Kidney (tissue), 14 donors: Measurements from ENCODE around the gene RECQL5. TPM values are rescaled to one million over a fixed set of nuclear protein-coding genes. Genes with fewer than 3 reads are reported as not detected.
A peak's percentile ranks its signal among the peaks of the same experiment; 100 is the strongest.

Experiments
- DNase-seq, 5 donors: peaks; one replicate each; pipeline ENCODE4 v3.0.0-alpha.2; 2013 to 2020
- FAIRE-seq: peaks from 2 replicates; lab custom pipeline; 2012; peaks lifted over from hg19 to GRCh38; lab: Jason Lieb, UNC
- H3K27ac ChIP-seq, 2 donors: one replicate each; pipeline ENCODE4 v1.7.0; 2013; ENCODE audit warnings: low read depth in 2 of 2, low read length in 2 of 2, inconsistent platforms in 1 of 2
- H3K27me3 ChIP-seq: one replicate; pipeline ENCODE4 v1.7.1; 2013; ENCODE audit warnings: low read length, inconsistent platforms; ENCODE audit not compliant: control insufficient read depth, insufficient read depth
- H3K36me3 ChIP-seq, 3 donors: one replicate each; pipeline versions ENCODE4 v1.7.0 to v1.7.1; 2013; ENCODE audit warnings: low read length in 3 of 3, control low read depth in 1 of 3, inconsistent platforms in 1 of 3; ENCODE audit not compliant: insufficient read depth in 3 of 3, control insufficient read depth in 2 of 3
- H3K4me1 ChIP-seq, 3 donors: one replicate each; pipeline versions ENCODE4 v1.7.0 to v1.7.1; 2013; ENCODE audit warnings: low read length in 3 of 3, inconsistent platforms in 1 of 3, low read depth in 1 of 3; ENCODE audit not compliant: control insufficient read depth in 2 of 3, insufficient read depth in 2 of 3
- H3K4me3 ChIP-seq, 3 donors: one replicate each; pipeline versions ENCODE4 v1.7.0 to v1.8.1; 2013; ENCODE audit warnings: low read length in 3 of 3, control low read depth in 1 of 3, inconsistent platforms in 1 of 3
- H3K9ac ChIP-seq, 3 donors: one replicate each; pipeline versions ENCODE4 v1.7.0 to v1.7.1; 2013; ENCODE audit warnings: low read length in 3 of 3, control low read depth in 1 of 3, inconsistent platforms in 1 of 3
- H3K9me3 ChIP-seq, 3 donors: one replicate each; pipeline versions ENCODE4 v1.7.0 to v1.7.1; 2013; ENCODE audit warnings: low read length in 3 of 3, control low read depth in 1 of 3, inconsistent platforms in 1 of 3; ENCODE audit not compliant: control insufficient read depth in 2 of 3, insufficient read depth in 1 of 3
- intact Hi-C: fragments of 100-400 bp; cut with DNase I; formaldehyde crosslinking; loops from one replicate; pipeline ENCODE4 v1.11.1; 2022
- polyA plus RNA-seq: library from polyadenylated mRNA; stranded (reverse); fragments of 350-450 nt; fragmentation: Illumina TruSeq; extraction: RNeasy Lipid Tissue Mini Kit (QIAGEN cat#74804); gene quantifications from one replicate; pipeline ENCODE4 v1.2.3, GENCODE V29; 2014; ENCODE audit warnings: low read depth, low replicate concordance; ENCODE audit not compliant: insufficient read depth
- total RNA-seq: library from RNA; stranded (reverse); fragmentation: NEBNext Ultra II Directional; extraction: Animal tissue kit (Norgen Biotek cat#: 25700); gene quantifications from one replicate; pipeline ENCODE4 v1.2.1, GENCODE V29; 2021
- TF ChIP-seq, protein P1 (sequence below): IDR thresholded peaks from 3 replicates; pipeline ENCODE4 v1.5.1; 2012; ENCODE audit warnings: mild to moderate bottlenecking, moderate library complexity, borderline replicate concordance; ENCODE audit not compliant: insufficient read depth; ENCODE audit errors: extremely low read depth
- donor health status: control.
- donor health status: control.
- donor health status: control.
- donor health status: control.
- donor health status: control.
- donor health status: DM: yes; HTN: yes; CAD: no.
- donor health status: Normal renal cell carcinoma (clear cell type).

RECQL5 gene
- total and polyA plus RNA-seq, 2 donors from 2014 or later, result 40.0 to 51.6 TPM

DNA sequence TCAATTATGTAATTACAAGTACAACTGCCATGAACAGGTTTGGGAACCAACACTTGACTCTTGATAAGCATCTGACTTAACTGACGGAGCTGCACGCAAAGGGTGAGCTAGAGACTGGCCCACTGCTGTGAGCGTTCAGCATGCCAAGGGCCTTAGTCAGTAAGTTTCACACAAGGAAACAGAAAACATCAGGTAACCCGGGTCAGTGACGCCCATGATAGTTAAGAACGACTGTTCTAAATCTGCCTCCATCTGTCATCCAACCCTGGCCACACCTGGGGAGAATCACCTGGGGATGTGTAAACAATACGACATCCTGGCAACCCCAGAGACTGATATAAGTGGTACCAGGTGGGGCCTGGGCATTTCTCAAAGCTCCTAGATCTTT is 21.5 kb downstream of the RECQL5 start:
- Histone ChIP-seq H3K27ac (peak overlapping the region; percentile 97 to 99), H3K36me3 (peaks cover 0 to 8% (median 4%) of the 10 kb centered on the region in 3 donors), H3K27me3 (no peaks in the 10 kb centered on the region), H3K9ac (peak overlapping the region in 1 of 3 donors; percentile 73), H3K9me3 (no peaks in the 10 kb centered on the region), H3K4me1 (peaks cover 2 to 61% (median 48%) of the 10 kb centered on the region in 3 donors), H3K4me3 (peak overlapping the region in 1 of 3 donors; percentile 30)
- intact Hi-C loops, result no loop called here
- TF ChIP-seq, protein P1, sequence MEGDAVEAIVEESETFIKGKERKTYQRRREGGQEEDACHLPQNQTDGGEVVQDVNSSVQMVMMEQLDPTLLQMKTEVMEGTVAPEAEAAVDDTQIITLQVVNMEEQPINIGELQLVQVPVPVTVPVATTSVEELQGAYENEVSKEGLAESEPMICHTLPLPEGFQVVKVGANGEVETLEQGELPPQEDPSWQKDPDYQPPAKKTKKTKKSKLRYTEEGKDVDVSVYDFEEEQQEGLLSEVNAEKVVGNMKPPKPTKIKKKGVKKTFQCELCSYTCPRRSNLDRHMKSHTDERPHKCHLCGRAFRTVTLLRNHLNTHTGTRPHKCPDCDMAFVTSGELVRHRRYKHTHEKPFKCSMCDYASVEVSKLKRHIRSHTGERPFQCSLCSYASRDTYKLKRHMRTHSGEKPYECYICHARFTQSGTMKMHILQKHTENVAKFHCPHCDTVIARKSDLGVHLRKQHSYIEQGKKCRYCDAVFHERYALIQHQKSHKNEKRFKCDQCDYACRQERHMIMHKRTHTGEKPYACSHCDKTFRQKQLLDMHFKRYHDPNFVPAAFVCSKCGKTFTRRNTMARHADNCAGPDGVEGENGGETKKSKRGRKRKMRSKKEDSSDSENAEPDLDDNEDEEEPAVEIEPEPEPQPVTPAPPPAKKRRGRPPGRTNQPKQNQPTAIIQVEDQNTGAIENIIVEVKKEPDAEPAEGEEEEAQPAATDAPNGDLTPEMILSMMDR, result no peak
- peak in 4 of 5 donors; percentile 50 to 84 (median 70) for DNase-seq
- no peak for FAIRE-seq

DNA sequence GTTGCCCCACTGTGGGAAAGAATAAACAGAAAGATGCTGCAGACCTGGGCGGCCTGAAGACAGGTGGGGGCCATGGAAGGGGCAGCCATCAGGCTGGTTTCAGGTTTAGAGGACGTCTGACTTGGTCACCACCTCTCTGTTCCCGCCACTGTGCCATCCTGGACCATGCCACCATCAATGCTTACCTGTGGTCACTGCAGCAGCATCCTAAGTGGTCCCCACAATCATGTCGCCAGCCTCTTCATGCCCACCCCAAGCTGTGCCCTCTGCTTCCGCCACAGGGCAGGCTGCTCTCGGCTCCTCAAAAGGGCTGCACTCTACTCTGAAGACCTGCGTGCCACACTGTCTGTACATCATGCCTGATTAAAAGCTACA is 23.3 kb downstream of the RECQL5 start:
- FAIRE-seq (no peak), DNase-seq (peak in 1 of 5 donors; percentile 47)
- Histone ChIP-seq H3K27ac (peak overlapping the region; percentile 82 to 96), H3K36me3 (no peaks in the 10 kb centered on the region), H3K27me3 (no peaks in the 10 kb centered on the region), H3K4me3 (no peak overlapping the region), H3K4me1 (peaks cover 2 to 72% (median 61%) of the 10 kb centered on the region in 3 donors), H3K9me3 (no peaks in the 10 kb centered on the region), H3K9ac (peak overlapping the region in 1 of 3 donors; percentile 85)
- TF ChIP-seq, protein P1, result no peak
- intact Hi-C loops, result no loop called here

DNA sequence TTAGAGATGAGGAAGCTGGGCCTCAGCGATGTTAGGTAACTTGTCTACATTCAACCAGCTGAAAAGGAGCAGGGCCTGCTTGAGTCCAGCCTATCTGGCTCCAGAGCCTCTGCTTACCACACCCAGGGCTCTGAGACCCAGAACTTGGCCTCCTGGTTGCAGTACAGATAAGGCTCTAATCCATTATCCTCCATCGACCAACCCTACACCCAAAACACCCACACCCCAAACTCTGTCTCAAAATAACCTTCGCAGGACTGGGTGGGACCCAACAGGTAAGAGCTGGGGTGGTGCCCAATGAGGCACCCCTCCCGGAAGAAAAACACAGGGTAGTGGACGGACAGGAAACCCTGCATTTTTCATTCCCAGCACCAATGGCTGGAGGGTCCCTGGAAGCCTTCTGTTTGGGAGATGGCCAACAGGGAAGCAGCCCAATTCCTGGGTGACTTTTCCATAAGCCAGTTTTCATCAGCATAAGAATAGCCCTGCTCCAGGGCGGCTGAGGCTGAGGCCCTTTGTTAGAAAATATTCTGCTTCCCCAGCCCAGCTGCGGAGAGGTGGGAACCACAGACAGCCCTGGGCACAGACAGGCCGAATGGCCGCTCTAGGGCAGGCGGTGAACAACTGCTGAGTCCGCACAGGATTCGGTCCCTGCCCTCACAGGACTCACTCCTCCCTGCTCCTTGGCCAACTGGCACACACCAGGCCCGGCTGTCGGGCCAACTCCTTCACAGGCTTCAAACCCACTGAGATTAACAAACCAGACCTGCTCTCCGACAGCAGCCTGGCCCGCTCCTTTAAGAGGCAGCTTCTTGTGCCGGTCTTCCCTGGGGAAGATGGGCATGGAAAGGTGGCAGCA is 23.9 kb downstream of the RECQL5 start:
- TF ChIP-seq, protein P1, result no peak
- Histone ChIP-seq H3K9me3 (no peaks in the 10 kb centered on the region), H3K27me3 (no peaks in the 10 kb centered on the region), H3K4me1 (peaks cover 2 to 72% (median 64%) of the 10 kb centered on the region in 3 donors), H3K9ac (peak overlapping the region in 1 of 3 donors; percentile 85), H3K36me3 (no peaks in the 10 kb centered on the region), H3K4me3 (no peak overlapping the region), H3K27ac (peak overlapping the region; percentile 82 to 96)
- intact Hi-C loops, result no loop called here
- no peak for FAIRE-seq
- DNase-seq, result no peak
